ENCODE data around the gene HYAL4. TPM values are rescaled to one million over a fixed set of nuclear protein-coding genes. Genes with fewer than 3 reads are reported as not detected.
"Not testable (repeated sequence)": the region's sequence is repeated elsewhere in the genome, so short reads cannot be mapped to it uniquely, and the experiment has no call there.

The HYAL4 gene
- total RNA-seq, 1 donor from 2014 or later: not detected

- H3K27ac ChIP-seq (replicated peaks): no peak overlapping the region
- intact Hi-C loops (cut with micrococcal nuclease): no loop called here
Measured at GRCh38 chr7:123883154-123883553, 38.2 kb downstream of the HYAL4 start.

GRCh38 chr7:123888192-123888591 is 43.2 kb downstream of the HYAL4 start:
- H3K9me3 ChIP-seq (replicated peaks): peaks cover 20% of the 10 kb centered on the region
- H3K27ac ChIP-seq (replicated peaks): no peak overlapping the region
- H3K36me3 ChIP-seq: no peaks in the 10 kb centered on the region
- no peak overlapping the region for H3K4me3 ChIP-seq
- H3K27me3 ChIP-seq (ENCODE audit: low read depth): no peaks in the 10 kb centered on the region
- H3K4me1 ChIP-seq: no peaks in the 10 kb centered on the region
- no peak for TF ChIP-seq CTCF (IDR thresholded peaks at IDR 0.05; ENCODE audit: borderline replicate concordance)
- DNase-seq: no peak
- intact Hi-C loops (cut with micrococcal nuclease): no loop called here

More at GRCh38 chr7:123883154-123883553, 38.2 kb downstream of the HYAL4 start:
- no peaks in the 10 kb centered on the region for H3K36me3 ChIP-seq
- no peak overlapping the region for H3K4me3 ChIP-seq
- H3K4me1 ChIP-seq: peaks cover 6% of the 10 kb centered on the region
- no peak for TF ChIP-seq CTCF (IDR thresholded peaks at IDR 0.05; ENCODE audit: borderline replicate concordance)
- H3K27me3 ChIP-seq (ENCODE audit: low read depth): no peaks in the 10 kb centered on the region
- no peak for DNase-seq
- no peaks in the 10 kb centered on the region for H3K9me3 ChIP-seq (replicated peaks)

GRCh38 chr7:123894753-123895152 is 49.8 kb downstream of the HYAL4 start:
- H3K4me1 ChIP-seq; intact Hi-C loops (cut with micrococcal nuclease): not testable (repeated sequence)
- H3K9me3 ChIP-seq (replicated peaks): peaks cover 39% of the 10 kb centered on the region

GRCh38 chr7:123901101-123901500 is 56.1 kb downstream of the HYAL4 start:
- H3K27ac ChIP-seq (replicated peaks): no peak overlapping the region
- TF ChIP-seq CTCF (IDR thresholded peaks at IDR 0.05; ENCODE audit: borderline replicate concordance): no peak
- H3K4me3 ChIP-seq: no peak overlapping the region
- H3K4me1 ChIP-seq: no peaks in the 10 kb centered on the region
- DNase-seq: no peak
- H3K9me3 ChIP-seq (replicated peaks): peaks cover 19% of the 10 kb centered on the region
- intact Hi-C loops (cut with micrococcal nuclease): no loop called here
- no peaks in the 10 kb centered on the region for H3K36me3 ChIP-seq
- no peaks in the 10 kb centered on the region for H3K27me3 ChIP-seq (ENCODE audit: low read depth)

More at GRCh38 chr7:123894753-123895152, 49.8 kb downstream of the HYAL4 start:
- not testable (repeated sequence) for H3K4me3 ChIP-seq; H3K27me3 ChIP-seq (ENCODE audit: low read depth); H3K36me3 ChIP-seq; H3K27ac ChIP-seq (replicated peaks); DNase-seq

- TF ChIP-seq CTCF (IDR thresholded peaks at IDR 0.05; ENCODE audit: borderline replicate concordance): no peak
Measured at GRCh38 chr7:123905714-123906113, 60.7 kb downstream of the HYAL4 start.

GRCh38 chr7:123916240-123916724 is 71.3 kb downstream of the HYAL4 start:
- Histone ChIP-seq H3K4me3 (no peak overlapping the region), H3K36me3 (no peaks in the 10 kb centered on the region), H3K4me1 (no peaks in the 10 kb centered on the region), H3K27me3 (ENCODE audit: low read depth) (no peaks in the 10 kb centered on the region), H3K9me3 (replicated peaks) (no peaks in the 10 kb centered on the region), H3K27ac (replicated peaks) (no peak overlapping the region)
- no peak for DNase-seq
- TF ChIP-seq CTCF (IDR thresholded peaks at IDR 0.05; ENCODE audit: borderline replicate concordance): peak; percentile 37
- intact Hi-C loops (cut with micrococcal nuclease): no loop called here

More at GRCh38 chr7:123905714-123906113, 60.7 kb downstream of the HYAL4 start:
- no peak overlapping the region for H3K4me3 ChIP-seq
- H3K4me1 ChIP-seq: no peaks in the 10 kb centered on the region
- H3K27me3 ChIP-seq (ENCODE audit: low read depth): no peaks in the 10 kb centered on the region
- no peak for DNase-seq
- peaks cover 12% of the 10 kb centered on the region for H3K9me3 ChIP-seq (replicated peaks)
- no peak overlapping the region for H3K27ac ChIP-seq (replicated peaks)
- intact Hi-C loops (cut with micrococcal nuclease): no loop called here
- no peaks in the 10 kb centered on the region for H3K36me3 ChIP-seq

All from left ventricle myocardium inferior (tissue), 1 donor.